GM21390 (cell line): ENCODE measurements around the gene XG.
"Not testable (repeated sequence)": the region's sequence is repeated elsewhere in the genome, so short reads cannot be mapped to it uniquely, and the experiment has no call there.

Experiments used
- ATAC-seq: cut with Tn5 transposase; IDR thresholded peaks from one replicate; pipeline ENCODE4 v1.9.1; 2021; ENCODE audit not compliant: unreplicated experiment

XG gene

DNA sequence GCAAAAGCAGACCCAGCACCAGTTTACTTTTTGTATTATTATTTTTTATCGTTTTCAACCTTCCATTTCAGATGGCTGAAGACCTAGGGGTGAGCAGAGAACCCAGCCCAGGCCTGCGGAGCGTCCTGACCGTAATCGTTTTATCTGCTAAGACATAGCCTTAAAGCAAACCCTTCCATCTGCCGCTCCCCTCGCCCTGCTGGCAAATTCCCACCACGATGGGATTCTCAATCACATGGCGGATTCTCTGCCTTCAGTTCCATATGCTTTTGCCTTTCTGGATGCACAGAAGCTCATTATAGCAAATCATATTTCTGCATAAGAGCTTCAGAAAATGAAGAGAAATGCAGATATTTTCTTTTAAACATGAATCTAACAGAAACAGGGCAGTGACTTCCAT, 18.6 kb upstream of the XG start:
- no peak for ATAC-seq

DNA sequence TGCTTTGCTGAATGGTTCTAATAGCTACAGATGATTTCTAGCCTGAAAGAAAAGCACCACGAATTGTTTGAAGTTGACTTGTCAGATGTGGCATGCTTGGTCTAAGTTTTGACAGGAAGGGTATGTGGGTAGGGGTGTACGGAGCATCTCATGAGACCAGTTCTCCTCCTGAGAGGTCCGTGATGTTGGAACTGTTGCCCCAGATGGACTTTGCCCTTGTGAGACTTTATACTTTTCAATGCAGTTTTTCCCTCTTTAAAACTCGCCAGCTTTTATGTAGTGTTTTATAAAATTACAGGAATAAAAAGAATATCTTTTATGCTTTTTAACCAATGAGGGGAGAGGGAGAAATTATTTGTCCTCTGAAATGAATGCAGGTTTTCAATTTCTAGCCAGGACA, 16.6 kb upstream of the XG start:
- ATAC-seq = no peak

DNA sequence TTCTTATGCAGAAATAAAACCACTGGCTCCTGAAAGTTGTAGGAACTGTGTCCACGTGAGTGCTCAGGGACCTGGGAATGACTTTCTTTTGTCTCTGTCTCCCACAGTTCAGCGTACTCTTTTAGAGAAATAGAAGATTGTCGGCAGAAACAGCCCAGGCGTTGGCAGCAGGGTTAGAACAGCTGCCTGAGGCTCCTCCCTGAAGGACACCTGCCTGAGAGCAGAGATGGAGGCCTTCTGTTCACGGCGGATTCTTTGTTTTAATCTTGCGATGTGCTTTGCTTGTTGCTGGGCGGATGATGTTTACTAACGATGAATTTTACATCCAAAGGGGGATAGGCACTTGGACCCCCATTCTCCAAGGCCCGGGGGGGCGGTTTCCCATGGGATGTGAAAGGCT, 11.2 kb upstream of the XG start:
- ATAC-seq = no peak

DNA sequence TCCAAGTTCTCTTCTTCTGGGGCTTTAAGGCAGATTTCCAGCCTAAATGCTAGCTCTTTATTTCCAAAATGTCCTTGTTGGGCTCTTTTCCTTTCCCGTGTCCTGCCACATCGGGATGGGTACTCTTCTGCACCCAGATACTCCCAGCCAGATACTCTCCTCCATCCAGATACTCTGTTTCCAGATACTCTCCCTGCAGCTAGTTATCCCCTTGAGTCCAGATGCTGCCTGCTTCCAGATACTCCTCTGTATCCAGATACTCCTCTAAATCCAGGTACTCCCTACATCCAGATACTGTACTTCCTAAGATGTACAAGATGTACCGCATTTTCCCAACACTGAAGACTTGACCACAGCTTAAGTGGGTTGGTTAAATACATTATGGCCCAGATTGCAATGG, 10.5 kb upstream of the XG start:
- ATAC-seq = no peak

DNA sequence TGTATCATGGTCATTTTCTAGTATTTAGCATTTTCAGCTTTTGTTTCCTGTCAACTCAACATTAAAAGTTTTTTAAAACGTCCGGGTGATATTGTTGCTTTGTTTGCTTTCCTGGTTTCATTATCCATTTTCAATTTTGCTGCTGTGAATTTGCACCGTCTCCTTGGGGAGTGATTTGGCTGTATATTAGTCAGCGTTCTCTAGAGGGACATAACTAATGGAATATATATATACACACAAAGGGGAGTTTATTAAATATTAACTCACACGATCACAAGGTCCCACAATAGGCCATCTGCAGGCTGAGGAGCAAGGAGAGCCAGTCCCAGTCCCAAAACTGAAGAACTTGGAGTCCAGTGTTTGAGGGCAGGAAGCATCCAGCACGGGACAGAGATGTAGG, 5.6 kb upstream of the XG start:
- ATAC-seq = not testable (repeated sequence)

DNA sequence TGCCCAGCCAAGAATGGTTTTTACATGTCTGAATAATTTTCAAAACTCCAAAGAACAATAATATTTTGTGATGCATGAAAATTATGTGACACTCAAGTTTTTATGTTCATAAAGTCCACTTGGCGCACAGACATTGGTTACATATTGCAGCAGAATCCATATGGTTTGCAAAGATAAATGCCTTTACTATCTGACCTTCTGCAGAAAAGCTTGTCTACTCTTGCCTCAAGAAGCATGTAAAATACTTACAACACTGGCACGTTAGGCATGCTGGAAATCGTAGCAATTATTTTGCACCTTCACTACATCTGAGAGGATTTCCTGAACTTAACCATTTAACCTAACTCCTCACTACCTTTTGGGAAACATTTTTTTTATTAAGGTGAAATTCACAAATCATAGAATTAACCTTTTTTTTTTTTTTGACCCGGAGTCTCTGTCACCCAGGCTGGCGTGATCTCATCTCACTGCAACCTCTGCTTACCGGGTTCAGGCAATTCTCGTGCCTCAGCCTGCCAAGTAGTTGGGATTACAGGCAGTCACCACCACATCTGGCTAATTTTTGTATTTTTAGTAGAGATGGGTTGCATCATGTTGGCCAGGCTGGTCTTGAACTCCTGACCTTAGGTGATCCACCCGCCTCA, 3.5 kb upstream of the XG start:
- no peak for ATAC-seq

DNA sequence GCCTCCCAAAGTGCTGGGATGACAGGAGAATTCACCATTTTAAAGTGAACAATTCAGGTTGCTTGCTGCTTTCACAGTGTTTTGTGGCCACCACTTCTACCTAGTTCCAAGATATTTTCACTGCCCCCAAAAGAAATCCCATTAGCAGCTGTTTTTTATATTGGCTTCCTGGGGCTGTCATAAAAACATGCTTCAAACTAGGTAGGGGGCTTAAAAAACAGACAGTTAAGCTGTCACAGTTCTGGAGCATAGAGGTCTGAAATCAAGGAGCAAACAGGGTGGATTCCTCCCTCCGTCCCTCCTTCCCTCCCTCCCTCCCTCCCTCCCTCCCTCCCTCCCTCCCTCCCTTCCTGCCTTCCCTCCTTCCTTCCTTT, 3.0 kb upstream of the XG start:
- ATAC-seq = no peak

DNA sequence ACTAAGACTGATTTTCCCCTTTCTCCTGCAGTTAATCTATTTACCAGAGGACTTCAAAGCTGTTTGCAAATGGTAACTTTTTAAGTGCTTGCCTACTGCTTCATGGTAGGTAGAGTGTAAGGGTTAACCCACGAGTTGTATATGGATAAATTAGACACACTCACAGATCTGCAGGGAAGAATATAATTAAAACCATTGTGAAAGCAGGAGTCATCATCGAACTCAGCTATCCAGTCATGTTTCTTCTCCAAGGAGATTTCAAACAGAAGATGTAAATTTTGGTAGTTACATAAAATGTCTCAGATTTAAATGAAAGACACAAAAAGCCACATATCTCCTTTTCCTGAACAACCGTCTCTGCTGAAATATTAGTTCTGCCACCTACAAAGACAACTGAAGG, 549 bp upstream of the XG start:
- ATAC-seq = no peak

DNA sequence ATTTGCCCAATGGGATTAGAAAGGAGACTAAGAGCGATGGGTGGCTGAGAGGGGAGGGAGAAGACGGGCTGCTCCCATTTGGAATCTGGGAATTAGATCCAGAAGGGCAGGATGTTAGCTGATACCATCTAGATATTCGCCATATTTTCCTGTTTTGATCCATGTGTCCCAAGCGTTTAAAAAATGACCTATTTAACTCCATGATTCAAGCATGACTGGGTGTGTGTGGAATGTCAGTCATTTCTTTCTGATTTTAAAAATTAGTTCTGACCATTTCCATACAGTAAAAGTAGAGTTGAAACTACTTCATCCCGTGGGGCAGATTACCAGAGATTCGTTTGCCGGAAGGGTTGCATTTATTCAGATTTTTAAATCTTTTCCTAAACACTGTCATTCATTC, 601 bp downstream of the XG start:
- ATAC-seq = not testable (repeated sequence)

DNA sequence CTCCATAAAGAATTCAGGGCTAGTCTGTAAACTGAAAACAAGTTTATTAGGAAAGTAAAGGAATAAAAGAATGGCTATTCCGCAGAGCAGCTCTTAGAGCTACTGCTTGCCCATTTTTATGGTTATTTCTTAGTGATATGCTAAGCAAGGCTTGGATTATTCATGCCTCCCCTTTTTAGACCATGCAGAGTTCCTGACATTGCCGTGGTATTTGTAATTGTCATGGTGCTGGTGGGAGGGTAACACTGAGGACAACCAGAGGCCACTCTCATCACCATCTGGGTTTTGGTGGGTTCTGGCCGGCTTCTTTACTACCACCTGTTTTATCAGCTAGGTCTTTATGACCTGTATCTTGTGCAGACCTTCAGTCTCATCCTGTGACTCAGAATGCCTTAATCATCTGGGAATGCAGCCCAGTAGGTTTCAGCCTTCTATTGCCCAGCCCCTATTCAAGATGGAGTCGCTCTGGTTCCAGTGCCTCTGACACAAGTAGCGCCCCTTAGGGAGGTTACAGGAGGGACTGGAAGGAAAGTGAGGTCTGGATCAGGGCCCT, 3.4 kb downstream of the XG start:
- ATAC-seq = not testable (repeated sequence)

DNA sequence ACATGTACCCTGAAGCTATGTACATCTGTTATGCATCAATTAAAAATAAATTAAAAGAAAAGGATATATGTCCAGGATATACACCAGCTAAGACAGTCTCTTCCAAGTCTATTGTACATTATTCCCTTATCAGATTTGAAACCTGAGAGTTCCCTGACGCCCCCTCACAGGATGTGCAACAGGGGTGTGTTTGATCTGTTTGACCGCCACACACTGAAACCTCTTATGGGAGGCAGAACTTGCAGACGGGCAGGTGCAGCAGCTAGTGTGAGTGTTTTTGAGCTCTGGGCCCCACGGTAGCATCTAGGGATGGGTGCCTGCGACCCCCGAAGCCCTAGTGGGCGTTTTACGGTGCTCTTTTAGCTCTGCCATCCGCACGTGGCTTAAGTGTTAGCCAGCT, 4.7 kb downstream of the XG start:
- no peak for ATAC-seq

DNA sequence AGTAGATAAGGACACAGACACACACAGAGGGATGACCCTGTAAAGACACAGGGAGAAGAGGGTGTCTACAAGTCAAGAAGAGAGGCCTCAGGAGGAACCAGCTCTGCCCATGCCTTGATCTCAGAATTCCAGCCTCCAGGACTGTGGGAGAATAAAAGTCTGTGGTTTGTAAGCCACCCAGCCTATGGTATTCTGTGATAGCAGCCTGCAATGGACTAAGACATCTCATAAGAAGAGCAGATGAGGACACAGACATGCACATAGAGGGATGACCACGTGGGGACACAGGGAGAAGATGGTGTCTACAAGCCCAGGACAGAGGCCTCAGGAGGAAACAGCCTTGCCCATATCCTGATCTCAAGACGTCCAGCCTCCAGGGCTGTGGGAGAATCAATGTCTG, 9.4 kb downstream of the XG start:
- ATAC-seq = no peak

DNA sequence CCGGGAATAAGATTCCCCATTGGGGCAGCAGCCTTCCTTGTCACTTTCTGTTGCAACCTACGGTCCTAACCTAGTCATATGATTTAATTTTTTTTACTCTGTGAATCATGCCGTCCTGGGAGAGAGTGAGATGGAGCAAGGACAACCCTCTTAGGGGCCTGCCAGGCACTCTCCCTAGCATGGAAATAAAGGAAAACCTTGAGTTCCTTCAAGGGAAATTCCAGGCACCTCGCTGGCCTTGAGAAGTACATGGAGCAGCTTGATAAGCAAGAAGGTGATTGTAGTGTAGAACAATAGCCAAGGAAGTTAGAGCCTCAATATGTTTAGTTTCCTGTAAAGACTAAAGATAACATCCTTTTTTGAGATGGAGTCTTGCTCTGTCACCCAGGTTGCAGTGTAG, 10.8 kb downstream of the XG start:
- ATAC-seq = not testable (repeated sequence)

DNA sequence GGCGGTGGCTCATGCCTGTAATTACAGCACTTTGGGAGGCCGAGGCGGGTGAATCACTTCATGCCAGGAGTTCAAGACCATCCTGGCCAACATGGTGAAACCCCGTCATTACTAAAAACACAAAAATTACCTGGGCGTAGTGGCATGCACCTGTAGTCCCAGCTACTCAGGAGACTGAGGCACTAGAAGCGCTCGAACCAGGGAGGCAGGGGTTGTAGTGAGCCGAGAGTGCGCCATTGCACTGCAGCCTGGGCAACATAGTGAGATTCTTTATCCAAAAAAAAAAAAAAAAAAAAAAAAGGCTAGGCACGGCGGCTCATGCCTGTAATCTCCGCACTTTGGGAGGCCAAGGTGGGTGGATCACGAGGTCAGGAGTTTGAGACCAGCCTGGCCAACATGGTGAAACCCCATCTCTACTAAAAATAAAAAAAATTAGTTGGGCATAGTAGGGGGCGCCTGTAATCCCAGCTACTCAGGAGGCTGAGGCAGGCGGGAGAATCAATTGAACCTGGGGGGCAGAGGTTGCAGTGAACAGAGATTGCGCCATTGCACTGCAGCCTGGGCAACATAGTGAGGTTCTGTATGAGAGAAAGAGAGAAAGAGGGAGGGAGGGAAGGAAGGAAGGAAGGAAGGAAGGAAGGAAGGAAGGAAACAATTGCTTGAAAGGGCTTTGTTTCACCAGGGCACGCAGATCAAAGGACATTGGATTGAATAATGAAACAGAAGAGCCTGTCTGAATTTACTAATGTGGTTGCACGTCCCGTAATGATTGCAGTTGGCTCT, 13.1 kb downstream of the XG start:
- ATAC-seq = not testable (repeated sequence)

DNA sequence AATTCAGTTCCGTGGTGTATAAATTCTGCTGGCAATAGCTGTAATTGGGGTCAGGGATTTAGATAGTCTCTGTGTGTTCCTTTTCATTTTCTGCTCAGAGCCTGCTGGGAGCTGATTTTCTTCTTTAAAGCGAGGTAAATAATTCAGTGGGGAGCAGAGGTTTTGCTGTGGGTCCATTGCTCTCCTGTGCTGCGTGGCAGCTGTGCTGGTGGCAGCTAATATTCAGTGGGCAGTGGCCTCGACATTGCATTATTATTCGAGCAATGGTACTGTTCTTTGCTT, 13.7 kb downstream of the XG start:
- ATAC-seq = no peak

DNA sequence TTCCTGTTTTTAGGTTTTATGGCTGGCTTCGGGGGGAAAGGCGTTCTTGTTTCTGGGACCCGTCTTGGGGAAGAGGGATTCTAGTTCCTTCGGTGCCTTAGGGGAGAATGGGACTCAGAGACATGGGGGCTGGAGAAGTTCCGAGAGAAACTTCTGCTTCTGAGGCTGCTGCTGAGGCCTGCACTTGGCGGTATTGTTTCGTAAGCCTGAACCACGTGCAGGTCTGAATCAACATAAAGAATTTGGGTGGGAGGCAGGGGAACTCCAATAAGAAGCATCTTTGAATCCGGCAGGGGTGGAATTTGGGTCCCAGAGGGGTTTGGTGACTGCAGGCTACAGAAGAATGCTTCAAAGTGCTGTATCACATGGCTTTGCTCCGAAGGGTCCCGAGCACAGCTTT, 15.1 kb downstream of the XG start:
- ATAC-seq = no peak

DNA sequence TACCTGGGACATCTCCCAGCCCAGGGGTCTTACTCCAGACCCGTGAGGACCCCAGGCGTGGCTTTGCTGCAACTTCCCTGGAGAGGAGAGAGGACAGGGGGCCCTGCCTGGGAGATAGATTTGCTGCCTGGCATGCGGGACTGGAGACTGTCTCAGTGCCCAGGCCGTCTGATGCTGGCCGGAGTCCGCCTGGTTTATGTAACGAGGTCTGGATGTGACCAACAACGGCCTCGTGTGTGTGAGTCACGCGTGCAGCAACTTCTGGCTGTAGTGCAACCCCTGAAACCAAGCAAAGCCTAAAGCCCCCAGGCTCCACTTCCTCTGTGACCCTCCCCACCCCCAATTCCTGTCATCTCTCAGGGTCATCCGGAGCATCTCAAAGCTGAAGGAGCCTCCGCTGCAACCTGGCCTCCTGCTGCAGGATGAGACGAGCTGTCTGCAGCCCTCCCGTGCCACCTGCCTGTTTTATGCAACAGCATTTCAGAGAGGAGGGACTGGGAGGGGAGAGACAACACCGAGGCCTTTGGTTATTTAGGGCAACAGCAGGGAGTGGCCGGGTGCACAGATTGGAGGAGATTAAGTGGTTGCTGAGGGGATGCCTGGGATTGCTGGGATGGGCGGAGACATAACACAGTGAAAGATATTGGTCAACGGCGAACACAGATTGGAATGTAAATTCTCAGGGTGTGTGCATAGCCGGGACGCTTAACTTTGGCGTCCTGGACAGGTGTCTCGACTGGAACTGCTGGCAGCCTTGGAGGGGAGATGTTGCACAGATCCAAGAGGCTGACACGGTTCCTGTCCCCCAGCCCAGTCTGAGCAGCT, 16.0 kb downstream of the XG start:
- no peak for ATAC-seq

DNA sequence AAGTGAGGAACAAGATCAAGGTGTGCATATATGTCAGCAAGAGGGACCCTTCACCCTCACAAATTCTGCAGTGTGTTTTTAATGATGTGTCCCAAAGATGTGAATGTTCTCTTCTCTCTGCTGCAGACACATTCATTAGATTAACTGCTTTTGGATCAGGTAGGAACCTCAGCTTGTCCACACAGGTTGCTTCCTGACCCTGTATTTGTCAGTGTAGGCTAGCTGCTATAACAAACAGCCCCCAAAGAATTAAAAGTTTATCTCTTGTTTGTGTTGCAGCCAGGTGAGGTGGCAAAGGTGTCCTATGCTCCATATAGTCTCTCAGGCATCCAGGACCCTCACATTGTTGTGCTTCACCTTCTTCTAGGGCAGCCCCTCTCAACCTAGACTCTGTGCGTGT, 17.8 kb downstream of the XG start:
- ATAC-seq = no peak

DNA sequence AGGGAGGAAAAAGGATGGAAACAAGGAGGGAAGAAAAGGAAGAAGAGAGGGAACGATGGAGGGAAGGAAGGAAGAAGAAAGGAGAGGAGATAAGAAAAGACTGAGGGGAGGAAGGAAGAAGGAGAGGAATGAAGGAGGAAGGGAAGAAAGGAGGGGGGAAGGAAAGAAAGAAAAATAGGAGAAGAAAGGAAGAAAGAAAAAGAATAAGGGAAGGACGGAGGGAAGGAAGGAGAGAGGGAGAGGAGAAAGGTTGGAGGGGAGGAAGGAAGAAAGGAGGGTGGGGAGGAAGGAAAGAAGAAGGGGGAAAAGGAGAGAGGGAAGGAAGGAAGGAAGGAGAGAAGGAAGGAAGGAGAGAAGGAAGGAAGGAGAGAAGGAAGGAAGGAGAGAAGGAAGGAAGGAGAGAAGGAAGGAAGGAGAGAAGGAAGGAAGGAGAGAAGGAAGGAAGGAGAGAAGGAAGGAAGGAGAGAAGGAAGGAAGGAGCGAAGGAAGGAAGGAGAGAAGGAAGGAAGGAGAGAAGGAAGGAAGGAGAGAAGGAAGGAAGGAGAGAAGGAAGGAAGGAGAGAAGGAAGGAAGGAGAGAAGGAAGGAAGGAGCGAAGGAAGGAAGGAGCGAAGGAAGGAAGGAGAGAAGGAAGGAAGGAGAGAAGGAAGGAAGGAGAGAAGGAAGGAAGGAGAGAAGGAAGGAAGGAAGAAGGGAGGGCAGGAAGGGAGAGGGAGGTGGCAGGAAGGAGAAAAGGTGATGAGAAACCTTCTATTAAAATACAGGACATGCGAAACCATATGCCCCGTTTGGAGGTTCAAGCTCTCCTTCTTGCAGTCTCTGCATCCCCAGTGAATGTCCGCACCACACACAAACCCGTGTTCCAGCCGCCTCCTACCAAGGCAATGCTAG, 21.6 kb downstream of the XG start:
- ATAC-seq = not testable (repeated sequence)

DNA sequence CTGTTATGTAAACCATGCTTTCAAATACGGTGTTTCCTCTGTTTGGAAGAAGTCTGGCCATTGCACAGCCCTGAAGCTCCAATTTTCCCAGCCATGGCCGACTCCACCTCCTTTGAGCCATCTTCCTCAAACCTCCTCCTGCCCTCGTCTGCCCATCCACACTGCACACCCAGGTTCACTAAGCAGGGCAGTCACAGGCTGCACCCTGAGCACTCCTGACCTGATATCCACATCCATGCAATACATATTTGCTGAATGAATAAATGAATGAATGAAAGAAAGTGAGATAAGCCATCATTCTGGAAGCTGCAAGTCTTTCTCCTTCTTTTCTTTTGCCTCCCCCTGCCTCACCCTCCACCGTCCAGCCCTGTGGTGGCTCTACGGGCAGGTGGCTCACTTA, 22.2 kb downstream of the XG start:
- ATAC-seq = no peak

DNA sequence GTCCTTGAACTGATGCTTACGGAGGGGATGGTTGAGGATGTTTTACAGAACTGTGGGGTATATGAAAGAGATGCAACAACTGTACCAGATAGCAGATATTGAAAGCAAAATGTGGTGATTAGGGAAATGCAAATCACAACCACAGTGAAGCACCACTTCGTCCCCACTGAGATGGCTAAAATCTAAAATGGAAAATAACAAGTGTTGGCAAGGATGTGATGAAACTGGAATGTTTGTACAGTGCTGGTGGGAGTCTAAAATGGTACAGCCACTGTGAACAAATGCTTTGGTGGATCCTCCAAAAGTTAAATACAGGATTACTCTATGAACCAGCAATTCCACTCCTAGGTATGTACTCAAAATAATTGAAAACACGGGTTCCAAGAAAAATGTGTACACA, 22.9 kb downstream of the XG start:
- no peak for ATAC-seq
